Esophagus muscularis mucosa (tissue), 4 donors: ENCODE results near the gene ADCYAP1R1. TPM values are rescaled to one million over a fixed set of nuclear protein-coding genes. Genes with fewer than 3 reads are reported as not detected.

ENCODE experiments used
- DNase-seq: peaks from one replicate; pipeline ENCODE4 v3.0.0-alpha.2; 2017; ENCODE audit errors: extremely low spot score
- H3K27ac ChIP-seq, 4 donors: fragments of 200-600 bp; sonication (generic); replicated peaks in 1 of 4; 1 replicate in 3 of 4; 2 replicates in 1 of 4; pipeline ENCODE4 v1.5.1; 2016 to 2019; ENCODE audit warnings: mild to moderate bottlenecking in 1 of 4
- H3K27me3 ChIP-seq, 4 donors: fragments of 200-600 bp; sonication (generic); one replicate each; pipeline versions ENCODE4 v1.5.1 to v1.6.0; 2016 to 2019
- H3K36me3 ChIP-seq, 4 donors: fragments of 200-600 bp; sonication (generic); one replicate each; pipeline ENCODE4 v1.5.1; 2016 to 2019
- H3K4me1 ChIP-seq, 4 donors: fragments of 200-600 bp; sonication (generic); one replicate each; pipeline ENCODE4 v1.5.1; 2016 to 2019
- H3K4me3 ChIP-seq, 4 donors: fragments of 200-600 bp; sonication (generic); 1 replicate in 2 of 4; 2 replicates in 2 of 4; pipeline ENCODE4 v1.5.1; 2016 to 2019; ENCODE audit warnings: mild to moderate bottlenecking in 4 of 4, moderate library complexity in 1 of 4
- H3K9me3 ChIP-seq, 4 donors: fragments of 200-600 bp; sonication (generic); 1 replicate in 3 of 4; 2 replicates in 1 of 4; pipeline ENCODE4 v1.5.1; 2016 to 2019
- EP300 ChIP-seq: sonication (generic); formaldehyde crosslinking; IDR thresholded peaks from one replicate; pipeline ENCODE4 v1.6.1; 2017; ENCODE audit warnings: antibody characterized with exemption
- POLR2A ChIP-seq: fragments of 450-650 bp; IDR thresholded peaks from one replicate; pipeline ENCODE4 v1.6.1; 2017; ENCODE audit warnings: antibody characterized with exemption, moderate library complexity, mild to moderate bottlenecking, low read depth
- POLR2AphosphoS5 ChIP-seq, 2 donors: sonication (generic); formaldehyde crosslinking; IDR thresholded peaks; one replicate each; pipeline ENCODE4 v1.6.1; 2017; ENCODE audit warnings: antibody characterized with exemption in 2 of 2
- WGBS: methylation state at CpG from one replicate; pipeline ENCODE4 v1.1.5; 2018; 5-methylcytosine and 5-hydroxymethylcytosine counted together
- intact Hi-C: fragments of 100-400 bp; cut with DNase I; formaldehyde crosslinking; loops from one replicate; pipeline ENCODE4 v1.15.1; 2023
- total RNA-seq, 4 donors: library from RNA; depleted of rRNA; stranded (reverse); fragments of >200 nt; gene quantifications; one replicate each; pipeline versions ENCODE4 v1.1.0 to v1.2.1, GENCODE V29; 2016
- TF ChIP-seq, protein P1 (sequence below), 3 experiments: fragments of 200-600 bp in 2 of 3; fragments of 450-650 bp in 1 of 3; sonication (generic) in 2 of 3; IDR thresholded peaks; one replicate each; pipeline ENCODE4 v1.5.1; 2017 to 2019; ENCODE audit warnings: antibody characterized with exemption in 3 of 3, mild to moderate bottlenecking in 2 of 3, moderate library complexity in 1 of 3

ADCYAP1R1 gene
- total RNA-seq, 4 donors from 2014 or later, result 10.2 to 35.3 (median 25.7) TPM

DNA sequence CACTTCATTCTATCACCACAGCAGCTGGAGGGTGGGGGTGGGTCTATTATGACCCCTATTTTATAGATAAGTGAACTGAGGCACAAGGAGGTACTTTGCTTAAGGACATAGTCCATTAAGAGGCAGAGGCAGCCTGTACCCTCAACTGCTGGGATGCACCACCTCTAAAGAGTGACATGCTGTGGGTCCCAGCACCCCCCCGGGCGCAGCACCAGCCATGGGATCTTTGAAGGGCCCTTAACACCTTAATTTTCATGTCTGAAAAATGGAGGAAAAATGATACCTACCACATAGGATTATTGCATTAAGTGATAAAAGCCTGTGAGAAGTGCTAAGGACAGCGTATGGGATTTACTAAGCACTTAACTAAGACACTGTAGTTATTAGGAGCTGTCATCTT lies 15.4 kb downstream of the ADCYAP1R1 start:
- DNase-seq, result no peak
- Histone ChIP-seq H3K9me3 (no peaks in the 10 kb centered on the region), H3K4me3 (no peak overlapping the region), H3K27ac (no peak overlapping the region), H3K36me3 (no peaks in the 10 kb centered on the region), H3K4me1 (peaks cover 0 to 5% (median 0%) of the 10 kb centered on the region in 4 donors), H3K27me3 (no peaks in the 10 kb centered on the region)
- WGBS, result 95% methylated on average over 3 of the region's 3 CpGs
- no peak for TF ChIP-seq EP300
- no peak for TF ChIP-seq POLR2AphosphoS5 (IDR thresholded peaks at IDR 0.05)
- no peak for TF ChIP-seq POLR2A
- TF ChIP-seq, protein P1, sequence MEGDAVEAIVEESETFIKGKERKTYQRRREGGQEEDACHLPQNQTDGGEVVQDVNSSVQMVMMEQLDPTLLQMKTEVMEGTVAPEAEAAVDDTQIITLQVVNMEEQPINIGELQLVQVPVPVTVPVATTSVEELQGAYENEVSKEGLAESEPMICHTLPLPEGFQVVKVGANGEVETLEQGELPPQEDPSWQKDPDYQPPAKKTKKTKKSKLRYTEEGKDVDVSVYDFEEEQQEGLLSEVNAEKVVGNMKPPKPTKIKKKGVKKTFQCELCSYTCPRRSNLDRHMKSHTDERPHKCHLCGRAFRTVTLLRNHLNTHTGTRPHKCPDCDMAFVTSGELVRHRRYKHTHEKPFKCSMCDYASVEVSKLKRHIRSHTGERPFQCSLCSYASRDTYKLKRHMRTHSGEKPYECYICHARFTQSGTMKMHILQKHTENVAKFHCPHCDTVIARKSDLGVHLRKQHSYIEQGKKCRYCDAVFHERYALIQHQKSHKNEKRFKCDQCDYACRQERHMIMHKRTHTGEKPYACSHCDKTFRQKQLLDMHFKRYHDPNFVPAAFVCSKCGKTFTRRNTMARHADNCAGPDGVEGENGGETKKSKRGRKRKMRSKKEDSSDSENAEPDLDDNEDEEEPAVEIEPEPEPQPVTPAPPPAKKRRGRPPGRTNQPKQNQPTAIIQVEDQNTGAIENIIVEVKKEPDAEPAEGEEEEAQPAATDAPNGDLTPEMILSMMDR (IDR thresholded peaks at IDR 0.05), result no peak
- intact Hi-C loops, result no loop called here

DNA sequence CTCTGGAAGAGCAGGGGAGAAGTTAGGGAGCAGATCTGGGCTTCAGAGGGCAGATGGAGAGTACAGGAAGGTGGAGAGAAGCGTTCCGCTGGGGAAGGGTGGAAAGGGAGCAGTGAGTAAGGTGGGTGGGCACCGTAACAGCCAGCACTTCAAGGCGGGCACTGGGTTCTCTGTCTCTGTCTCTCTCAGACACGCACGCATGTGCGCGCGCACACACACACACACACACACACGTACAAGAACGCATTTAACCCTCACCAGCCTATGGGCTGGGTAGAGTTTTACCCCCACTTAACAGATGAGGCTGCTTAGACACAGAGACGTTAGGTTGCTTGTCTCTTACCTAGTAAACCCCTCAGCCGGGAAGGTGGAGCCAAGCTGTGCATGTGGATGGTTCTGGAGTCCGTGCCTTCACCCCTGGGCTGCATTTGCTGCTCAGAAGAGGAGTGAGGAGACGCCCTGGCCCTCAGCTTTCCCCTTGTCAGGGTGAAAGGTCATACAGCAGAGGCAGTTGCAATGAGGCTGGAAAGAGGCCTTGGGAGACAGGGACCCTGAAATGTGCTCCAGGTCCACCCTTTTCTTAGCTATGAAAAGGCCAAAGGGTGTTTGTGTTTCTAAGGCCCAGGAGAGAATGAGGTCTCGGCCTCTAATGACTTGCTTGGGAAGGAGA lies 16.0 kb downstream of the ADCYAP1R1 start:
- H3K36me3 ChIP-seq, result no peaks in the 10 kb centered on the region
- H3K27ac ChIP-seq, result no peak overlapping the region
- TF ChIP-seq EP300 (no peak), POLR2AphosphoS5 (IDR thresholded peaks at IDR 0.05) (no peak), POLR2A (no peak)
- TF ChIP-seq, protein P1 (IDR thresholded peaks at IDR 0.05), result no peak
- no peaks in the 10 kb centered on the region for H3K9me3 ChIP-seq
- WGBS, result 92% methylated on average over 16 of the region's 16 CpGs
- H3K4me1 ChIP-seq, result peaks cover 0 to 5% (median 0%) of the 10 kb centered on the region in 4 donors
- H3K4me3 ChIP-seq, result no peak overlapping the region
- no peaks in the 10 kb centered on the region for H3K27me3 ChIP-seq
- DNase-seq, result no peak
- intact Hi-C loops, result no loop called here

- TF ChIP-seq, protein P1 (IDR thresholded peaks at IDR 0.05), result no peak
- no peak for TF ChIP-seq EP300
- no peak for TF ChIP-seq POLR2AphosphoS5 (IDR thresholded peaks at IDR 0.05)
- TF ChIP-seq POLR2A, result no peak
Measured at GRCh38 chr7:31069860-31070555, 17.9 kb downstream of the ADCYAP1R1 start.

GRCh38 chr7:31070991-31071644 lies 19.0 kb downstream of the ADCYAP1R1 start:
- WGBS, result 64% methylated on average over 8 of the region's 8 CpGs
- H3K4me1 ChIP-seq, result peaks cover 0 to 17% (median 9%) of the 10 kb centered on the region in 4 donors
- intact Hi-C loops, result no loop called here
- no peak for TF ChIP-seq POLR2AphosphoS5 (IDR thresholded peaks at IDR 0.05)
- TF ChIP-seq, protein P1 (IDR thresholded peaks at IDR 0.05), result no peak
- TF ChIP-seq EP300, result no peak
- TF ChIP-seq POLR2A, result no peak
- H3K9me3 ChIP-seq, result no peaks in the 10 kb centered on the region
- DNase-seq, result no peak
- peak overlapping the region in 3 of 4 donors; percentile 34 to 63 (median 53) for H3K27ac ChIP-seq
- H3K36me3 ChIP-seq, result no peaks in the 10 kb centered on the region
- H3K4me3 ChIP-seq, result no peak overlapping the region
- H3K27me3 ChIP-seq, result no peaks in the 10 kb centered on the region

More at GRCh38 chr7:31069860-31070555, 17.9 kb downstream of the ADCYAP1R1 start:
- Histone ChIP-seq H3K4me3 (no peak overlapping the region), H3K4me1 (peaks cover 0 to 10% (median 6%) of the 10 kb centered on the region in 4 donors), H3K27ac (peak overlapping the region in 3 of 4 donors; percentile 48 to 63 (median 53)), H3K27me3 (no peaks in the 10 kb centered on the region), H3K36me3 (no peaks in the 10 kb centered on the region), H3K9me3 (no peaks in the 10 kb centered on the region)
- no peak for DNase-seq
- intact Hi-C loops, result no loop called here
- 64% methylated on average over 2 of the region's 4 CpGs for WGBS
